ENCODE measurements around the gene PTGR2. TPM values are rescaled to one million over a fixed set of nuclear protein-coding genes. Genes with fewer than 3 reads are reported as not detected.

Gene PTGR2
- polyA plus RNA-seq, 4 donors = 21.3 to 36.2 (median 26.1) TPM

Other genes starting within 250 kb of the PTGR2 start
- gene ACOT6, start 239.3 kb upstream of the PTGR2 start, polyA plus RNA-seq (ENCODE audit: insufficient read length in 4 of 4) = under 1 TPM in 2 of 4 donors, not detected in 2; 0.20 to 0.21 TPM
- gene DNAL1, start 206.8 kb upstream of the PTGR2 start, polyA plus RNA-seq (ENCODE audit: insufficient read length in 4 of 4) = 10 to 100 TPM; 16.3 to 21.9 (median 21.3) TPM
- 100 to 1,000 TPM in 2 of 4 donors, 10 to 100 TPM in 2; 86.5 to 109 (median 94.9) TPM for gene PNMA1, start 137.4 kb upstream of the PTGR2 start, polyA plus RNA-seq (ENCODE audit: insufficient read length in 4 of 4)
- gene ZNF410, start 35.0 kb downstream of the PTGR2 start, polyA plus RNA-seq (ENCODE audit: insufficient read length in 4 of 4) = 10 to 100 TPM; 51.2 to 65.0 (median 56.8) TPM
- gene FAM161B, start 98.3 kb downstream of the PTGR2 start, polyA plus RNA-seq (ENCODE audit: insufficient read length in 4 of 4) = 10 to 100 TPM; 12.1 to 16.2 (median 14.3) TPM
- 10 to 100 TPM; 27.8 to 37.3 (median 32.8) TPM for gene COQ6, start 98.5 kb downstream of the PTGR2 start, polyA plus RNA-seq (ENCODE audit: insufficient read length in 4 of 4)
- gene ENTPD5, start 167.5 kb downstream of the PTGR2 start, polyA plus RNA-seq (ENCODE audit: insufficient read length in 4 of 4) = 10 to 100 TPM; 41.1 to 55.8 (median 49.8) TPM
- 10 to 100 TPM; 13.5 to 20.5 (median 18.1) TPM for gene BBOF1, start 167.5 kb downstream of the PTGR2 start, polyA plus RNA-seq (ENCODE audit: insufficient read length in 4 of 4)
- 100 to 1,000 TPM in 2 of 4 donors, 10 to 100 TPM in 2; 76.3 to 126 (median 104) TPM for gene ALDH6A1, start 232.6 kb downstream of the PTGR2 start, polyA plus RNA-seq (ENCODE audit: insufficient read length in 4 of 4)
- 10 to 100 TPM; 15.7 to 20.2 (median 17.8) TPM for gene LIN52, start 233.1 kb downstream of the PTGR2 start, polyA plus RNA-seq (ENCODE audit: insufficient read length in 4 of 4)

All from left renal cortex interstitium (tissue), 4 donors.